Body of pancreas (tissue), 4 donors: ENCODE results near the gene PTPRB.

Experiments used
- CTCF ChIP-seq, 7 experiments: fragments of 450-650 bp in 4 of 7; fragments of 200-600 bp in 3 of 7; sonication (generic) in 3 of 7; IDR thresholded peaks; one replicate each; pipeline ENCODE4 v1.5.1; 2016 to 2019; ENCODE audit warnings: antibody characterized with exemption in 7 of 7
- POLR2A ChIP-seq, 3 donors: fragments of 450-650 bp; IDR thresholded peaks; one replicate each; pipeline ENCODE4 v1.6.1; 2016; ENCODE audit warnings: antibody characterized with exemption in 3 of 3, mild to moderate bottlenecking in 2 of 3

- TF ChIP-seq POLR2A (IDR thresholded peaks at IDR 0.05) (no peak), CTCF (IDR thresholded peaks at IDR 0.05) (no peak)
Measured at GRCh38 chr12:70555081-70555480, 82.1 kb downstream of the PTPRB start.
